Measurements from ENCODE around the gene FGF2. TPM values are rescaled to one million over a fixed set of nuclear protein-coding genes. Genes with fewer than 3 reads are reported as not detected.
"Not testable (repeated sequence)": the region's sequence is repeated elsewhere in the genome, so short reads cannot be mapped to it uniquely, and the experiment has no call there.

Gene FGF2
- total RNA-seq, 1 donor from 2014 or later = 20.8 TPM

GRCh38 chr4:122784261-122784660 is 42.4 kb upstream of the FGF2 start:
- no peaks in the 10 kb centered on the region for H3K9me3 ChIP-seq
- TF ChIP-seq, protein P1, sequence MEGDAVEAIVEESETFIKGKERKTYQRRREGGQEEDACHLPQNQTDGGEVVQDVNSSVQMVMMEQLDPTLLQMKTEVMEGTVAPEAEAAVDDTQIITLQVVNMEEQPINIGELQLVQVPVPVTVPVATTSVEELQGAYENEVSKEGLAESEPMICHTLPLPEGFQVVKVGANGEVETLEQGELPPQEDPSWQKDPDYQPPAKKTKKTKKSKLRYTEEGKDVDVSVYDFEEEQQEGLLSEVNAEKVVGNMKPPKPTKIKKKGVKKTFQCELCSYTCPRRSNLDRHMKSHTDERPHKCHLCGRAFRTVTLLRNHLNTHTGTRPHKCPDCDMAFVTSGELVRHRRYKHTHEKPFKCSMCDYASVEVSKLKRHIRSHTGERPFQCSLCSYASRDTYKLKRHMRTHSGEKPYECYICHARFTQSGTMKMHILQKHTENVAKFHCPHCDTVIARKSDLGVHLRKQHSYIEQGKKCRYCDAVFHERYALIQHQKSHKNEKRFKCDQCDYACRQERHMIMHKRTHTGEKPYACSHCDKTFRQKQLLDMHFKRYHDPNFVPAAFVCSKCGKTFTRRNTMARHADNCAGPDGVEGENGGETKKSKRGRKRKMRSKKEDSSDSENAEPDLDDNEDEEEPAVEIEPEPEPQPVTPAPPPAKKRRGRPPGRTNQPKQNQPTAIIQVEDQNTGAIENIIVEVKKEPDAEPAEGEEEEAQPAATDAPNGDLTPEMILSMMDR (IDR thresholded peaks at IDR 0.05) = no peak
- DNase-seq (ENCODE audit: low spot score in 2 of 2) = no peak
- H3K36me3 ChIP-seq = no peaks in the 10 kb centered on the region
- intact Hi-C loops (cut with DNase I) = loop anchor here (5.0 kb wide), 1 partner anchor 43 kb away; the partner anchor contains the start of gene FGF2
- no peak overlapping the region for H3K4me3 ChIP-seq
- H3K4me1 ChIP-seq = peaks cover 0 to 11% of the 10 kb centered on the region in 2 donors
- H3K27me3 ChIP-seq = no peaks in the 10 kb centered on the region
- H3K27ac ChIP-seq = peak overlapping the region in 1 of 2 donors; percentile 53

- intact Hi-C loops (cut with DNase I) = no loop called here
- Histone ChIP-seq H3K4me3 (no peak overlapping the region), H3K36me3 (no peaks in the 10 kb centered on the region)
These were observed 41.5 kb upstream of the FGF2 start for GRCh38 chr4:122785099-122785498.

DNA sequence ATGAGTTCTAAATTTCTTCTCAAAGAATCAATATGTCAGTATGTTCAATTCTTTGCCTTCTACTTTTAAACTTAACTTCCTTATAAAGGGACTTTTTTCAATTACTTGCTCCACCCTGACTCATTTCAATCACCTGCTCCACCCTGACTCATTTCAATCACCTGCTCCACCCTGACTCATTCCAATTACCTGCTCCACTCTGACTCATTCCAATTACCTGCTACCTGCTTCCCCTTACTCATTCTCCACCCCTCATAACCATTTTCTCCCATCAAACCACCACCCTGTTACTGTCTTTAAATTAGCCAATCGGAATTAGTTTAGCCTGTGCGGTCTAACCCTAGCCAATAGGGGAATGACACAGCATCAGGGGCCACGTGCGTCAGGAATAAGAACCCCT is 40.3 kb upstream of the FGF2 start:
- intact Hi-C loops (cut with DNase I); H3K27me3 ChIP-seq: not testable (repeated sequence)

More at GRCh38 chr4:122785099-122785498, 41.5 kb upstream of the FGF2 start:
- no peak for DNase-seq (ENCODE audit: low spot score in 2 of 2)
- H3K27me3 ChIP-seq = no peaks in the 10 kb centered on the region
- H3K9me3 ChIP-seq = no peaks in the 10 kb centered on the region
- H3K4me1 ChIP-seq = peaks cover 0 to 11% of the 10 kb centered on the region in 2 donors
- H3K27ac ChIP-seq = no peak overlapping the region
- TF ChIP-seq, protein P1 (IDR thresholded peaks at IDR 0.05) = no peak

GRCh38 chr4:122786920-122787319 is 39.7 kb upstream of the FGF2 start:
- DNase-seq (ENCODE audit: low spot score in 2 of 2); H3K27ac ChIP-seq; H3K4me3 ChIP-seq; H3K9me3 ChIP-seq; H3K36me3 ChIP-seq; intact Hi-C loops (cut with DNase I); H3K27me3 ChIP-seq: not testable (repeated sequence)
- H3K4me1 ChIP-seq = peaks cover 0 to 11% of the 10 kb centered on the region in 2 donors

More for the DNA sequence above, 40.3 kb upstream of the FGF2 start:
- not testable (repeated sequence) for H3K36me3 ChIP-seq; H3K9me3 ChIP-seq; H3K4me3 ChIP-seq; H3K27ac ChIP-seq; DNase-seq (ENCODE audit: low spot score in 2 of 2)
- H3K4me1 ChIP-seq = peaks cover 0 to 11% of the 10 kb centered on the region in 2 donors

GRCh38 chr4:122787940-122788339 is 38.7 kb upstream of the FGF2 start:
- TF ChIP-seq, protein P1 (IDR thresholded peaks at IDR 0.05) = no peak
- DNase-seq (ENCODE audit: low spot score in 2 of 2) = no peak
- H3K27me3 ChIP-seq = no peaks in the 10 kb centered on the region
- H3K4me1 ChIP-seq = peaks cover 0 to 10% of the 10 kb centered on the region in 2 donors
- H3K27ac ChIP-seq = no peak overlapping the region
- no peak overlapping the region for H3K4me3 ChIP-seq
- H3K36me3 ChIP-seq = no peaks in the 10 kb centered on the region
- intact Hi-C loops (cut with DNase I) = no loop called here
- H3K9me3 ChIP-seq = no peaks in the 10 kb centered on the region

DNA sequence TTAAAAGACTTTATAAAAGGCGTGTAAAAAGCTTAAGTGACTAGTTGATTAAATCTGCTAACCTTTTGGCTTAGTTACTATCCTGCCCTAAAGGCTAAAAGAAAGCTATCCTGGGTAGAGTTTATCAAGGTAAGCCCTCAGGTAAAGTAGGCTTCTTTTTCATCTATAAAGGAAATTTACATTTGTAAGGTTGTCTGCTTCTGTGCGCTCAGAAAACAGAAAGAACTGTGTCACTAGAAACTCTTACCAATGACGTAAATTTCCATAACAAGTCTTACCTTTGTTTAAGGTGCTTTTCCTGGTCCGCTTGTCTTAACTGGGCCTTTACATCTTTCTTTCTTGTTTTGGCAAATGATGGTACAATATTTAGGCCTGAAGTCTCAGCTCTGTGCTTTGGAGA is 37.7 kb upstream of the FGF2 start:
- no peaks in the 10 kb centered on the region for H3K27me3 ChIP-seq
- H3K4me3 ChIP-seq = no peak overlapping the region
- peaks cover 0 to 4% of the 10 kb centered on the region in 2 donors for H3K4me1 ChIP-seq
- TF ChIP-seq, protein P1 (IDR thresholded peaks at IDR 0.05) = no peak
- no peak overlapping the region for H3K27ac ChIP-seq
- H3K36me3 ChIP-seq = no peaks in the 10 kb centered on the region
- DNase-seq (ENCODE audit: low spot score in 2 of 2) = no peak
- intact Hi-C loops (cut with DNase I) = no loop called here
- H3K9me3 ChIP-seq = no peaks in the 10 kb centered on the region

DNA sequence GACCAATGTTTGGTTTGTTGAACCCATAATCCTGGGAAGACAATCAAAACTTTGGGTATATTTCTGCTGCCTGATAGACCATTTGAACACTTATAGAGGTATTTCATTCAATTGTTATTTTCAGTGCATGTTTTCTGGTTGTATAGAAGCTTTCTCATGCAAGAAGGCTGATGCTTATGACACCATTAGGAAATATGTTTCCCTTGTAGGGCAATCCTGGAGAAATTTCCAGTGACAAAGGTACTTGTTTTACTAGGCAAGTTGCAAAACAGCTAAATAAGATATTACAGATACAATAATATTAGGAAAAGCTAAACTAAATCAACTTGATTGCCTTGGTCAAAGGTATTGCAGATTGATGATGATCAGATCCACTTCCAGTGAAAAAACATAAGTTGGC is 32.8 kb upstream of the FGF2 start:
- Histone ChIP-seq H3K36me3 (no peaks in the 10 kb centered on the region), H3K27me3 (no peaks in the 10 kb centered on the region), H3K9me3 (no peaks in the 10 kb centered on the region), H3K27ac (no peak overlapping the region), H3K4me1 (peaks cover 0 to 5% of the 10 kb centered on the region in 2 donors), H3K4me3 (no peak overlapping the region)
- TF ChIP-seq, protein P1 (IDR thresholded peaks at IDR 0.05) = no peak
- intact Hi-C loops (cut with DNase I) = no loop called here
- no peak for DNase-seq (ENCODE audit: low spot score in 2 of 2)
